Renal cortex interstitium (tissue), 15 donors: ENCODE results near the gene C15orf61. TPM values are rescaled to one million over a fixed set of nuclear protein-coding genes. Genes with fewer than 3 reads are reported as not detected.

Experiments used
- DNase-seq, 11 donors: peaks; one replicate each; pipeline ENCODE4 v3.0.0-alpha.2; 2013; ENCODE audit warnings: low read depth in 9 of 11, low spot score in 4 of 11; ENCODE audit errors: extremely low read depth in 1 of 11
- long read RNA-seq, 16 experiments: transcript quantifications; one replicate each; lab custom pipeline, GENCODE V29; 2026
- polyA plus RNA-seq, 3 donors: library from polyadenylated mRNA; unstranded; fragments of 120-200 nt; gene quantifications; one replicate each; pipeline ENCODE4 v1.2.1, GENCODE V29; 2013; ENCODE audit not compliant: insufficient read length in 3 of 3

C15orf61 gene
- polyA plus RNA-seq, result 1 to 10 TPM; 5.9 to 7.2 (median 6.3) TPM
- long read RNA-seq, donor 1, full-length matches to known transcripts, result 16 of 16 reads
- long read RNA-seq, donor 1, partial matches to known transcripts, result 0 of 16 reads
- long read RNA-seq, donor 1, other reads (novel, unspliced or antisense), result 0 of 16 reads
- long read RNA-seq, donor 2, full-length matches to known transcripts, result 21 of 21 reads
- long read RNA-seq, donor 2, partial matches to known transcripts, result 0 of 21 reads
- long read RNA-seq, donor 2, other reads (novel, unspliced or antisense), result 0 of 21 reads
- long read RNA-seq, donor 3, full-length matches to known transcripts, result 26 of 26 reads
- long read RNA-seq, donor 3, partial matches to known transcripts, result 0 of 26 reads
- long read RNA-seq, donor 3, other reads (novel, unspliced or antisense), result 0 of 26 reads
- long read RNA-seq, donor 4, full-length matches to known transcripts, result 21 of 21 reads
- long read RNA-seq, donor 4, partial matches to known transcripts, result 0 of 21 reads
- long read RNA-seq, donor 4, other reads (novel, unspliced or antisense), result 0 of 21 reads
- long read RNA-seq, donor 5, result 0 reads
- long read RNA-seq, donor 6, full-length matches to known transcripts, result 19 of 19 reads
- long read RNA-seq, donor 6, partial matches to known transcripts, result 0 of 19 reads
- long read RNA-seq, donor 6, other reads (novel, unspliced or antisense), result 0 of 19 reads
- long read RNA-seq, donor 7, full-length matches to known transcripts, result 19 of 19 reads
- long read RNA-seq, donor 7, partial matches to known transcripts, result 0 of 19 reads
- long read RNA-seq, donor 7, other reads (novel, unspliced or antisense), result 0 of 19 reads
- long read RNA-seq, donor 8, result 0 reads
- long read RNA-seq, donor 9, full-length matches to known transcripts, result 14 of 14 reads
- long read RNA-seq, donor 9, partial matches to known transcripts, result 0 of 14 reads
- long read RNA-seq, donor 9, other reads (novel, unspliced or antisense), result 0 of 14 reads
- long read RNA-seq, donor 10, full-length matches to known transcripts, result 18 of 18 reads
- long read RNA-seq, donor 10, partial matches to known transcripts, result 0 of 18 reads
- long read RNA-seq, donor 10, other reads (novel, unspliced or antisense), result 0 of 18 reads
- long read RNA-seq, donor 11, full-length matches to known transcripts, result 8 of 8 reads
- long read RNA-seq, donor 11, partial matches to known transcripts, result 0 of 8 reads
- long read RNA-seq, donor 11, other reads (novel, unspliced or antisense), result 0 of 8 reads
- long read RNA-seq, donor 12, full-length matches to known transcripts, result 10 of 10 reads
- long read RNA-seq, donor 12, partial matches to known transcripts, result 0 of 10 reads
- long read RNA-seq, donor 12, other reads (novel, unspliced or antisense), result 0 of 10 reads
- long read RNA-seq, donor 13, result 0 reads
- long read RNA-seq, donor 14, full-length matches to known transcripts, result 13 of 13 reads
- long read RNA-seq, donor 14, partial matches to known transcripts, result 0 of 13 reads
- long read RNA-seq, donor 14, other reads (novel, unspliced or antisense), result 0 of 13 reads
- long read RNA-seq, donor 15, full-length matches to known transcripts, result 5 of 5 reads
- long read RNA-seq, donor 15, partial matches to known transcripts, result 0 of 5 reads
- long read RNA-seq, donor 15, other reads (novel, unspliced or antisense), result 0 of 5 reads
- long read RNA-seq, donor 16, full-length matches to known transcripts, result 35 of 35 reads
- long read RNA-seq, donor 16, partial matches to known transcripts, result 0 of 35 reads
- long read RNA-seq, donor 16, other reads (novel, unspliced or antisense), result 0 of 35 reads

DNA sequence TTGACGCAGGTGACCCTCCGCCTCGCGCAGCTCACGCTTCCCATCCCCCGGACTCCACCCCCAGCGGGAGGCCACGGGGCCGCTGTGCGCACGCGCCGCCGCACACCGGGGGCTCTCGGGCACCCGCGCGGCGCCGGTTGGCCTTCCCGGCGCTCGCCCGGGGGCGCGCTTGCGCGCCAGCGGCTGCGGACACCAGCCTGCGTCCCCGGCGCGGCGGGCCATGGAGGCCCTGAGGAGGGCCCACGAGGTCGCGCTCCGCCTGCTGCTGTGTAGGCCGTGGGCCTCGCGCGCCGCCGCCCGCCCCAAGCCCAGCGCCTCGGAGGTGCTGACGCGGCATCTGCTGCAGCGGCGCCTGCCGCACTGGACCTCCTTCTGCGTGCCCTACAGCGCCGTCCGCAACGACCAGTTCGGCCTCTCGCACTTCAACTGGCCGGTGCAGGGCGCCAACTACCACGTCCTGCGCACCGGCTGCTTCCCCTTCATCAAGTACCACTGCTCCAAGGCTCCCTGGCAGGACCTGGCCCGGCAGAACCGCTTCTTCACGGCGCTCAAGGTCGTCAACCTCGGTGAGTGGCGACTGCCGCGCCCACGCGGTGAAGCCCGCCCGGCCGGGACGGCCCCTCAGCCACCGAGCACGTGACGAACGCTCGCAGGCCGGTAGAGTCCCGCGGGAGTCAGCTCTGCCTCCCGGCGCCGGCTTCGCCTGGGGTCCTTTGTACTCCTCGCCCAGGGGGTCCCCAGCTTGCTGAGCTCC, at the start of gene C15orf61:
Gene C15orf61 (plus strand): TSS at position 103 of the 754 bp plus-strand sequence. CDS start 118 bp downstream, at position 221.
- DNase-seq, result peak; percentile 68 to 87 (median 82)

DNA sequence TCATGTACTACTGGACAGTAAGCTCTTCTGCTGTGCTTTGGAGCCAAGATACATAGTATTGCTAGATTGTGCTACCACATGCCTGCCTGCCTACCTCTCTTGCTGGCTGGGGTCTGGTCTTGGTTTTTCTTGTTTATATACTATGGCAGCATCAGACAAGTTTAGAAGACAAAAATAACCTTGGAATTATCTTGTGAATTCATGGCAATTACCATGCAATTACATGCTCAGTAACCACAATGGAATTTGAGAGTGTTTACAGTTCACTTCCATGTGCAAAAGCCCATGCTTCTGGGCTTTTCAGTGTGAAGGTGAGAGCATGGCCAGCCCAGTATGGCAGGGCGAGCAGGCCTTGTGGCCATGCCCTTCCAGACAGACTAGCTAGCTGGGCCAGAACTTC, 48.0 kb upstream of the C15orf61 start:
- no peak for DNase-seq

- no peak for DNase-seq
Measured at GRCh38 chr15:67474405-67475110, 46.4 kb upstream of the C15orf61 start.

- DNase-seq, result no peak
Measured at GRCh38 chr15:67479781-67480505, 41.0 kb upstream of the C15orf61 start.

DNA sequence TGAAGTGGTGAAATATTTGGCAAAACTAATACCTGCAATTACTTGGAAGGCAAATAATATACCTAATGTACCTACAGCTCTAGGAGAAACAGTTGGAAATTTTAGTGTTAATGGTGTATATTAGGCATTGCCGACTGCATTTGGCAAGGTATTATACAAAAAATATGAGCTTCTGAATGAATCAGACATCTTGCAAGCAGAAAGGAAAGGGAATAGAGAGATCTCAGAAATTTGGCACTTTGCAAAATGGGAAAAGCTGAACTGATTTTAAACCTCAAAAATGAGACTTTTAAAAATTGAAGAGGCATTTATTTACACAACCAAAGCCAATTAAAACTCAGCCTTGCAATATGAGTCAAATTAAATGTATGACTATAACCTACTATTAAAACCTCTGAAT, 40.2 kb upstream of the C15orf61 start:
- DNase-seq, result no peak

- DNase-seq, result no peak
Measured at GRCh38 chr15:67481680-67482079, 39.3 kb upstream of the C15orf61 start.

GRCh38 chr15:67495585-67495984, 25.3 kb upstream of the C15orf61 start:
- DNase-seq, result no peak

GRCh38 chr15:67501177-67501835, 19.6 kb upstream of the C15orf61 start:
- DNase-seq, result peak in 1 of 11 donors; percentile 28

DNA sequence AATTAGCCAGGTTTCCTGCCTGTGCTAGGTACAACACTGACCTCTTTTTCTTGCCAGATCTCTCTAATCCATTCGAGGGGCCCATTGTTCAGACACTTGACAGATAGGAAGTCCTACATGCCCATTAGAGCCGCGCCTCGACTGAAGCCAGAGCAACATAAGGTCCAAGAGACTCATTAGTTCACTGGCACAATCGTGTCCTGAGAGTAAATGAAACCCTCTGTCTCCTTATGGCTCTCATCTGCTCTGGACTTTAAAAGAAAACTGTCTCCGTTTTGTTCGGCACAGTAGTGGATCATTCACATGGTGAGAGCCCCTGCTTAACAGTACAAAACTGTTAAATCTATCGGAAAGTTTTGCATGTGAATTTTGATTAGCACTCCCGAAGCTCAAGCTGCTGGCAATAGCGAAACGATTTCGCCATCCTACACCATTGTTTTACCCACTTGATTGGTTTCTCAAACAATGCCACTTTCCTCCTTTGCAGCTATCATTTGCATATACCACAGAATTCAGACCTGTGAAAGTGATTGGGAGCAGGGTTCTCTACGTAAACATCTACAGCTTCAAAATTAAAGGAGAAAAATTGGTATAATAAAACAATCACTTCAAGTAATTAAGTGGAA, 19.0 kb upstream of the C15orf61 start:
- DNase-seq, result no peak

GRCh38 chr15:67504056-67504455, 16.9 kb upstream of the C15orf61 start:
- DNase-seq, result no peak

DNA sequence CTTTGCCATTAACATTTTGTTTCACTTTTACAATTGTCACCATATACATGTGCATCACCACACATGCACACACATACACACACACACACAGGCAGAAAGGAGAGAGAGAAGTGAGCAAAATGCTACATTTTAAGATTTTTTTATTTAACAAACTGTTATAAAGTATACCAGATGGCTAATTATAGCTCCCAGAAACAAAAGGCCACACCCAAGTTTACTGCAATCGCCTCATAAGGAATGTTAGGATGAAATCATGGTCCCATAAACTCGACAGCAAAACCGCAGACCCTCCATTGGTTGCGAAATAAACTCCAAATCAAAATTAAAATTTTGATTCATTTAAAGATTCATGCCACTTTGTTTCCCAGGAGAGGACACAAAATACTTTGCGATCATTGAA, 16.1 kb upstream of the C15orf61 start:
- no peak for DNase-seq

DNA sequence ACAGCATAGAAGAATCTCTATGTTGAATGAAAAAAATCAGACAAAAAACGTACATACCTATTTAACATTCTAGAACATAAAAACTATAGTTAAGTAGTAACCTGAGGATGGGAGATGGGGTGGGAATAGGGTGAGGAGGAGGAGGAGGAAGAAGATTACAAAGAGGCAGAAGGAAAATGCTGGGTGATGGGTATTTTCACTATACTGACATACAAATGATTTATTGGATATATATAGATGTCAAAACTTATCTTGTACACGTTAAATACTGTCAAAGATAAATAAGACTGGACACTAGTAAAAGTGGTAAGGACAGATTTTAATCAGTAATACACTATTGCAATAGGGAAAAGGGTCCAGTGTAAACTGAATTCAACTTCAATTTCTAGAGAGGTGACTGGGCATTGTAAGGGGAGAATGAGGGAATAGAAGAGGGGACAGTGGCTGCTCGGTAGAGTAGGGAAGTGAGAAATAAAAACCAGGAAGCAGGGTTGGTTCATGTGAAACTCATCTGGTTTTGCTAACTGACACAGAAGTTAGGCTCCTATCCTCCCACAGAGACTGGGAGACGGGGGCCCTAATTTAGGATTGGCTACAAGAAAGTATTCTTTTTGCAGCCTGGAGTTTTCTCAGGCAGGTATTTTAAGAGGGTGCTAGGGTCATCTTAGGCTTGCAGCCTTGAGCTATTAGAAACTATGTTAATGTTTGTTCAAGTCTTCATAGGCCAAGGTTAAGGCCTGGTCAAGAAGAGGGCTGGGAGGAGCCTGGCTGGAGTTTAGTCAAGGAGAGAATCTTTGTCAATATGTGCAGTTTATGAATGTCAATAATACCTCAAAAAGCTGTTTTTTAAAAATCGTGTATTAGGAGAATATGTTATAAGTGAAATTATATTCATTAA, 15.0 kb upstream of the C15orf61 start:
- DNase-seq, result no peak

GRCh38 chr15:67506775-67507747, 13.9 kb upstream of the C15orf61 start:
- no peak for DNase-seq
